ENCODE data around the gene LHX3.

Gene LHX3

GRCh38 chr9:136249877-136250559, 45.1 kb upstream of the LHX3 start:
- H3K4me3 ChIP-seq (ENCODE audit: low read depth, low read length), result no peak overlapping the region
- no peak for DNase-seq (ENCODE audit: low read depth)
- in situ Hi-C loops (cut with HindIII; ENCODE audit: low sequenced_read_pairs), result no loop called here
- TF ChIP-seq CTCF (IDR thresholded peaks at IDR 0.05; ENCODE audit: low read depth, low read length, missing control alignments), result no peak

- no peak for TF ChIP-seq CTCF (IDR thresholded peaks at IDR 0.05; ENCODE audit: low read depth, low read length, missing control alignments)
These were observed 44.3 kb upstream of the LHX3 start for GRCh38 chr9:136248951-136249876.

GRCh38 chr9:136247947-136248637, 43.2 kb upstream of the LHX3 start:
- no peak overlapping the region for H3K4me3 ChIP-seq (ENCODE audit: low read depth, low read length)
- in situ Hi-C loops (cut with HindIII; ENCODE audit: low sequenced_read_pairs), result no loop called here
- DNase-seq (ENCODE audit: low read depth), result no peak
- no peak for TF ChIP-seq CTCF (IDR thresholded peaks at IDR 0.05; ENCODE audit: low read depth, low read length, missing control alignments)

More at GRCh38 chr9:136248951-136249876, 44.3 kb upstream of the LHX3 start:
- H3K4me3 ChIP-seq (ENCODE audit: low read depth, low read length), result no peak overlapping the region
- in situ Hi-C loops (cut with HindIII; ENCODE audit: low sequenced_read_pairs), result no loop called here
- no peak for DNase-seq (ENCODE audit: low read depth)

GRCh38 chr9:136247551-136247916, 42.6 kb upstream of the LHX3 start:
- in situ Hi-C loops (cut with HindIII; ENCODE audit: low sequenced_read_pairs), result no loop called here
- DNase-seq (ENCODE audit: low read depth), result no peak
- TF ChIP-seq CTCF (IDR thresholded peaks at IDR 0.05; ENCODE audit: low read depth, low read length, missing control alignments), result no peak
- no peak overlapping the region for H3K4me3 ChIP-seq (ENCODE audit: low read depth, low read length)

- no peak for TF ChIP-seq CTCF (IDR thresholded peaks at IDR 0.05; ENCODE audit: low read depth, low read length, missing control alignments)
- H3K4me3 ChIP-seq (ENCODE audit: low read depth, low read length), result no peak overlapping the region
- DNase-seq (ENCODE audit: low read depth), result no peak
- in situ Hi-C loops (cut with HindIII; ENCODE audit: low sequenced_read_pairs), result no loop called here
These were observed 42.1 kb upstream of the LHX3 start for GRCh38 chr9:136246849-136247550.

Data from astrocyte of the cerebellum (primary cell).